B cell (primary cell): ENCODE results near the gene IGFALS. TPM values are rescaled to one million over a fixed set of nuclear protein-coding genes. Genes with fewer than 3 reads are reported as not detected.

Source experiments
- ATAC-seq: fragments of 200-7000 bp; cut with Tn5 transposase; one replicate; pipeline ENCODE4 v1.10.0; 2021; ENCODE audit warnings: low read depth, mild to moderate bottlenecking, moderate number of reproducible peaks, moderate library complexity
- CTCF ChIA-PET: fragments of 350-600 bp; sonication (Branson Sonifier 250); formaldehyde crosslinking; loops from one replicate; lab custom pipeline; 2021; ENCODE audit warnings: antibody characterized with exemption, inconsistent platforms; lab: Charles Lee
- POLR2A ChIA-PET: fragments of 350-600 bp; sonication (Branson Sonifier 250); formaldehyde crosslinking; loops from one replicate; lab custom pipeline; 2021; ENCODE audit warnings: antibody characterized with exemption; lab: Charles Lee
- DNase-seq: peaks from one replicate; pipeline ENCODE4 v3.0.0; 2013
- H2AFZ ChIP-seq: 2 replicates; pipeline ENCODE4 v1.6.1; 2012; ENCODE audit warnings: mild to moderate bottlenecking, low read depth, low read length; ENCODE audit not compliant: insufficient read depth, poor library complexity, severe bottlenecking
- H3K27ac ChIP-seq, 2 donors: 1 replicate in 1 of 2; 2 replicates in 1 of 2; pipeline ENCODE4 v1.5.1; 2012 to 2013; ENCODE audit warnings: low read length in 2 of 2, mild to moderate bottlenecking in 2 of 2, moderate library complexity in 1 of 2
- H3K27me3 ChIP-seq, 4 experiments: fragments of 200-600 bp in 1 of 4; sonication (generic) in 1 of 4; replicated peaks in 1 of 4; 1 replicate in 2 of 4; 2 replicates in 2 of 4; pipeline versions ENCODE4 v1.6.1 to v1.7.0; 2013 to 2016; ENCODE audit warnings: low read length in 3 of 4, mild to moderate bottlenecking in 2 of 4, mixed read lengths in 1 of 4, moderate library complexity in 1 of 4; ENCODE audit not compliant: insufficient read depth in 4 of 4, control insufficient read depth in 3 of 4; ENCODE audit errors: control extremely low read depth in 1 of 4
- H3K36me3 ChIP-seq, 2 experiments: replicated peaks in 1 of 2; 1 replicate in 1 of 2; 2 replicates in 1 of 2; pipeline versions ENCODE4 v1.6.1 to v1.7.1; 2013; ENCODE audit warnings: low read length in 1 of 2; ENCODE audit not compliant: insufficient read depth in 2 of 2, control insufficient read depth in 1 of 2; ENCODE audit errors: control extremely low read depth in 1 of 2, extremely low read depth in 1 of 2
- H3K4me1 ChIP-seq, 2 donors: fragments of 200-600 bp in 1 of 2; sonication (generic) in 1 of 2; 1 replicate in 1 of 2; 2 replicates in 1 of 2; pipeline versions ENCODE4 v1.5.1 to v1.6.1; 2013 to 2017; ENCODE audit warnings: low read length in 2 of 2; ENCODE audit not compliant: control insufficient read depth in 2 of 2, insufficient read depth in 2 of 2
- H3K4me2 ChIP-seq: replicated peaks from 2 replicates; pipeline ENCODE3; 2012; ENCODE audit warnings: mild to moderate bottlenecking, low read depth, low read length; ENCODE audit not compliant: poor library complexity, severe bottlenecking
- H3K4me3 ChIP-seq, 5 experiments: fragments of 200-600 bp in 1 of 5; sonication (generic) in 1 of 5; 1 replicate in 3 of 5; 2 replicates in 2 of 5; pipeline versions ENCODE4 v1.5.1 to v1.7.0; 2011 to 2016; ENCODE audit warnings: low read length in 4 of 5, mild to moderate bottlenecking in 4 of 5, low read depth in 2 of 5, control low read depth in 1 of 5, moderate library complexity in 1 of 5; ENCODE audit not compliant: insufficient read depth in 1 of 5; ENCODE audit errors: control extremely low read depth in 1 of 5, extremely low read depth in 1 of 5
- H3K79me2 ChIP-seq: fragments of 200-600 bp; sonication (generic); one replicate; pipeline ENCODE4 v1.6.0; 2016; ENCODE audit warnings: low read length; ENCODE audit not compliant: control insufficient read depth, insufficient read depth
- H3K9ac ChIP-seq: fragments of 200-600 bp; sonication (generic); 2 replicates; pipeline ENCODE4 v1.6.1; 2017; ENCODE audit warnings: mild to moderate bottlenecking, low read length, moderate library complexity
- H3K9me3 ChIP-seq, 3 donors: one replicate each; pipeline versions ENCODE4 v1.6.1 to v1.7.1; 2013; ENCODE audit warnings: low read length in 2 of 3; ENCODE audit not compliant: control insufficient read depth in 2 of 3, insufficient read depth in 1 of 3; ENCODE audit errors: control extremely low read depth in 1 of 3
- H4K20me1 ChIP-seq: 2 replicates; pipeline ENCODE4 v1.6.0; 2012; ENCODE audit warnings: mild to moderate bottlenecking, low read length; ENCODE audit not compliant: insufficient read depth, control insufficient read depth, poor library complexity, severe bottlenecking
- H3K27ac Mint-ChIP-seq: one replicate; pipeline ENCODE4 v1.8.0; 2021; ENCODE audit warnings: mixed read lengths
- H3K27me3 Mint-ChIP-seq: one replicate; pipeline ENCODE4 v1.8.0; 2021; ENCODE audit warnings: mixed read lengths
- H3K4me1 Mint-ChIP-seq: one replicate; pipeline ENCODE4 v1.8.0; 2021; ENCODE audit warnings: mixed read lengths
- H3K4me3 Mint-ChIP-seq: one replicate; pipeline ENCODE4 v1.8.0; 2021; ENCODE audit warnings: mixed read lengths
- H3K9me3 Mint-ChIP-seq: one replicate; pipeline ENCODE4 v1.8.0; 2022; ENCODE audit warnings: mixed read lengths; ENCODE audit not compliant: insufficient read depth
- CTCF ChIP-seq: fragments of 200-600 bp; IDR thresholded peaks from one replicate; pipeline ENCODE4 v1.8.0; 2022; ENCODE audit warnings: antibody characterized with exemption, mild to moderate bottlenecking
- EZH2 ChIP-seq: IDR thresholded peaks from 2 replicates; pipeline ENCODE4 v1.6.1; 2012; ENCODE audit warnings: borderline replicate concordance, low read depth, mild to moderate bottlenecking, moderate library complexity, low read length; ENCODE audit not compliant: insufficient read depth, poor library complexity, severe bottlenecking
- WGBS: methylation state at CpG from one replicate; pipeline ENCODE4 v1.1.5; 2013; ENCODE audit warnings: missing lambda C conversion rate; ENCODE audit not compliant: insufficient coverage; 5-methylcytosine and 5-hydroxymethylcytosine counted together
- intact Hi-C: fragments of 100-400 bp; cut with micrococcal nuclease; formaldehyde crosslinking; loops from one replicate; pipeline ENCODE4 v1.10.0; 2022
- polyA plus RNA-seq: library from polyadenylated mRNA; depleted of rRNA; stranded (reverse); fragments of >200 nt; gene quantifications from 2 replicates; pipeline ENCODE4 v1.2.3, GENCODE V29; 2012
- total RNA-seq, 2 donors: library from RNA; stranded (reverse); fragments of 120-200 nt in 1 of 2; gene quantifications; 1 replicate in 1 of 2; 2 replicates in 1 of 2; pipeline versions ENCODE4 v1.2.3 to v1.2.4, GENCODE V29; 2013 to 2022

The IGFALS gene
- total and polyA plus RNA-seq, 2 donors (not counting 1 experiment from before 2014, with no cell fraction given): 0.49 TPM; not detected in 1

- H3K27me3 ChIP-seq: no peaks in the 10 kb centered on the region
- DNase-seq: no peak
- WGBS: 96% methylated on average over 32 of the region's 33 CpGs
- no peaks in the 10 kb centered on the region for H3K4me1 ChIP-seq
- no peak for TF ChIP-seq CTCF
- TF ChIP-seq EZH2: no peak
- H3K4me2 ChIP-seq: no peak overlapping the region
- peaks cover 0 to 18% of the 10 kb centered on the region in 2 experiments for H3K36me3 ChIP-seq
- no peak for ATAC-seq
- H3K9ac ChIP-seq: no peak overlapping the region
- Mint-ChIP-seq H3K4me1 (no peaks in the 10 kb centered on the region), H3K4me3 (no peak overlapping the region), H3K27ac (no peak overlapping the region), H3K27me3 (no peaks in the 10 kb centered on the region), H3K9me3 (peaks cover 2% of the 10 kb centered on the region)
- H3K9me3 ChIP-seq: peaks cover 0 to 12% (median 6%) of the 10 kb centered on the region in 3 donors
- POLR2A ChIA-PET: no interaction called here
- CTCF ChIA-PET: no interaction called here
- H3K79me2 ChIP-seq: peaks cover 21% of the 10 kb centered on the region
- H3K4me3 ChIP-seq: no peak overlapping the region
- H4K20me1 ChIP-seq: peaks cover 10% of the 10 kb centered on the region
- intact Hi-C loops: no loop called here
- H3K27ac ChIP-seq: no peak overlapping the region
- H2AFZ ChIP-seq: no peak overlapping the region
These were observed 498 bp downstream of the IGFALS start for GRCh38 chr16:1792836-1793577.
